ENCODE results near the gene GPR132.

GPR132 gene

DNA sequence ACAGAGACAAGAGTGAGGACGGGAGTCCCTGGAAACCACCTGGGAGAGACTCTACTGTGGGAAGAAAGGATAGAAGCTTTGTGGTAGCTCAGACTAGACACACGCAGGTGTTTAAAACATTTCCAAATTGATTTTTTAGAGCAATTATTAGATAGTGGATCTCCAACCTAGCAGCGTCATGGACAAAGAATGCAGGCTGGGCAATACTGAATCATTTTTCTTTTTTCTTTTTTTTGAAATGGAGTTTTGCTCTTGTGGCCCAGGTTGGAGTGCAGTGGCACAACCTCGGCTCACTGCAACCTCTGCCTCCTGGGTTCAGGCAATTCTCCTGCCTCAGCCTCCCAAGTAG, 13.1 kb downstream of the GPR132 start:
- in situ Hi-C loops (cut with MboI; ENCODE audit: low sequenced_read_pairs, unreplicated experiment) = no loop called here
- TF ChIP-seq, protein P1, sequence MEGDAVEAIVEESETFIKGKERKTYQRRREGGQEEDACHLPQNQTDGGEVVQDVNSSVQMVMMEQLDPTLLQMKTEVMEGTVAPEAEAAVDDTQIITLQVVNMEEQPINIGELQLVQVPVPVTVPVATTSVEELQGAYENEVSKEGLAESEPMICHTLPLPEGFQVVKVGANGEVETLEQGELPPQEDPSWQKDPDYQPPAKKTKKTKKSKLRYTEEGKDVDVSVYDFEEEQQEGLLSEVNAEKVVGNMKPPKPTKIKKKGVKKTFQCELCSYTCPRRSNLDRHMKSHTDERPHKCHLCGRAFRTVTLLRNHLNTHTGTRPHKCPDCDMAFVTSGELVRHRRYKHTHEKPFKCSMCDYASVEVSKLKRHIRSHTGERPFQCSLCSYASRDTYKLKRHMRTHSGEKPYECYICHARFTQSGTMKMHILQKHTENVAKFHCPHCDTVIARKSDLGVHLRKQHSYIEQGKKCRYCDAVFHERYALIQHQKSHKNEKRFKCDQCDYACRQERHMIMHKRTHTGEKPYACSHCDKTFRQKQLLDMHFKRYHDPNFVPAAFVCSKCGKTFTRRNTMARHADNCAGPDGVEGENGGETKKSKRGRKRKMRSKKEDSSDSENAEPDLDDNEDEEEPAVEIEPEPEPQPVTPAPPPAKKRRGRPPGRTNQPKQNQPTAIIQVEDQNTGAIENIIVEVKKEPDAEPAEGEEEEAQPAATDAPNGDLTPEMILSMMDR (IDR thresholded peaks at IDR 0.05; ENCODE audit: borderline replicate concordance, control extremely low read depth, extremely low read depth, insufficient read depth, missing control alignments) = no peak
- no peak for DNase-seq (ENCODE audit: low spot score)

DNA sequence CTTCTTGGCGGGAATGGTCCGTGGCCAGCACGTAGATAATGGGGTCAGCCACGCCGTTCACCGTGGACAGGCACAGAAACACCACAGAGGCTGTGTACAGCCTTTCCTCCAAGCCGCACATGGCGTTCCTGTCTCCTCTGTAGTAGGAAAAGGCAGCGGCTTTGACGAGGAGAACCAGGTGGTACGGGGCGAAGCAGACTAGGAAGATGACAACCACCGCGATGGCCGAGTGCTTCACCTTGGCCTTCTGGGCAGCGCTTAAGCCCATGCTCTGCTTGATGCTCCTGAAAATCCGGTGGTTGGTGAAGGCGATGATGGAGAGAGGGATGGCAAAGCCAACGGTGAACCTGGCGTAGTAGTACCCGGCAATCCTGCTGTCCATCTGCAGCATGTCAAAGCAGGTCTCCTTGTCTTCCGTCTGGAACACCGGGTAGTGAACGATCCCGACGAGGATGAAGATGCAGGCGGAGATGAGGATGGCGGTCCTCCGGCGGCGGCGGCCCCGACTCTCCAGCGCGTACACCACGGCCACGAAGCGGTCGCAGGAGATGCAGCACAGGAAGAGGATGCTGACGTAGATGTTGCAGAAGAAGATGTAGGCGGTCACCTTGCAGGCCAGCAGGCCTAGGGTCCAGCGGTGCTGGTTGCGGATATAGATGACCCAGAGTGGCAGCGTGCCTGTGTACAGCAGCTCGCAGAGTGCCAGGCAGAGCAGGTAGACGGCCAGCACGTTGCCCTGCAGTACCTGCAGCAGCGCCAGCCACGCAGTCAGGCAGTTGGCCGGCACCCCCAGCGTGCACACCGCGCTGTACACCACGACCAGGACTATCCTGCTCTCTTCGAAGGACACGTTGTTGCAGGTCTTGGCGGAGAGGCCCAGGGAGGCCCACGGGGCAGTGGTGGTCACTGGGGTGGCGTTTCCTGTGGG, 13.8 kb downstream of the GPR132 start:
- TF ChIP-seq, protein P1 (IDR thresholded peaks at IDR 0.05; ENCODE audit: borderline replicate concordance, control extremely low read depth, extremely low read depth, insufficient read depth, missing control alignments) = no peak
- in situ Hi-C loops (cut with MboI; ENCODE audit: low sequenced_read_pairs, unreplicated experiment) = no loop called here
- DNase-seq (ENCODE audit: low spot score) = no peak

DNA sequence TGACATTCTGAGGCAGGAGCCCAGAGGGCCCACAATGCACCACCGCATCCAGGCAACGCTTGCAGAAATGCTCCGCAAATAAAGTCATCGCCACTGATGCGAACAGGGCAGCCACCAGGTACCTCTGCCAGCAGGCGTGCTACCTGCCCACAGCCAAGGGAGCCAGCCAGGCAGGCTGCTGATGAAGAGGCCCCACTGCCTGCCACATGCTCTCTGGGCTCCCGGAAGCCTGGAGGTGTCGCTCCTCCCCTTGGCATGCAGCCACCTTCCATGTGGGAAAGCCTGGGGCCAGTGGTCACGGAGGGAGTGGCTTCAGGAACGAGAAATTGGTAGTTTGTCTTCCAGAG, 14.7 kb downstream of the GPR132 start:
- TF ChIP-seq, protein P1 (IDR thresholded peaks at IDR 0.05; ENCODE audit: borderline replicate concordance, control extremely low read depth, extremely low read depth, insufficient read depth, missing control alignments) = no peak
- DNase-seq (ENCODE audit: low spot score) = peak; percentile 21
- in situ Hi-C loops (cut with MboI; ENCODE audit: low sequenced_read_pairs, unreplicated experiment) = no loop called here

DNA sequence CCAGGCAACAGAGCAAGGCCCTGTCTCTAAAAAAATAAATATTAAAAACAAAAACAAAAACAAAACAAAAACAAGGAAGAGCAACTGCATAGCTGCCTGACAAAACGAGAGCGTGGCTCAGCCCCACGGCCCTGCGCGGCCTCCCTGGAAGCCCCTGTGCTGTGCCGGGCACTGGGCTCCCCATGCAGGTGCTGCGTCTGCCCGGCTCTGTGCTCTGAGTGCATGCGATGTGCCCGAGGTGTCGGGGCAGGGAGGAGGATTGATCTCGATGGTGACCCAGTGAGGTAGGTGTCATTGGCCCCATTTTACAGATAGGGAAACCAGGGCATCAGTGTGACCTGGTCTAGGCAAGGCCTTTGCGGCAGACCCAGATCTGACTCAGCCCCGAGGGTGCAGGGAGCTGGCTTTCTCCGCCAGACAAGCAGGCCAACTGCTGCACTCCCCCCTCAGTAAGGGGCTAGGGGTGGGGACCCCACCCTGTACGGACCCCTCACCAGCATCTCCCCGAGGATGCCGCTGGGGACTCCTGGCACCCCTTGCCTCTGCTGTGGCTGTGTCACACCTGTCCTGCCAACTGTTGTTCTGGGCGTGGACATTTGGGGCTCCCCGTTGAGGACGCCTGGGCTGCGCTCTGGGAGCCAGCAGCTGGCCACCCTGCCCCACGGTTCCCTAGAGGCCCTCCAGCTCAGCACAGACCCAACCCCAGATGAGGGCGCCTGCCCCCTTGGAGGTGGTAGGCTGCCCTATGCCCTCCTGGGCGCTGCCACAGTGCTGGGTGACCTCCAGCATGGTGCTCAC, 15.3 kb downstream of the GPR132 start:
- TF ChIP-seq, protein P1 (IDR thresholded peaks at IDR 0.05; ENCODE audit: borderline replicate concordance, control extremely low read depth, extremely low read depth, insufficient read depth, missing control alignments) = no peak
- in situ Hi-C loops (cut with MboI; ENCODE audit: low sequenced_read_pairs, unreplicated experiment) = no loop called here
- DNase-seq (ENCODE audit: low spot score) = peak; percentile 18

DNA sequence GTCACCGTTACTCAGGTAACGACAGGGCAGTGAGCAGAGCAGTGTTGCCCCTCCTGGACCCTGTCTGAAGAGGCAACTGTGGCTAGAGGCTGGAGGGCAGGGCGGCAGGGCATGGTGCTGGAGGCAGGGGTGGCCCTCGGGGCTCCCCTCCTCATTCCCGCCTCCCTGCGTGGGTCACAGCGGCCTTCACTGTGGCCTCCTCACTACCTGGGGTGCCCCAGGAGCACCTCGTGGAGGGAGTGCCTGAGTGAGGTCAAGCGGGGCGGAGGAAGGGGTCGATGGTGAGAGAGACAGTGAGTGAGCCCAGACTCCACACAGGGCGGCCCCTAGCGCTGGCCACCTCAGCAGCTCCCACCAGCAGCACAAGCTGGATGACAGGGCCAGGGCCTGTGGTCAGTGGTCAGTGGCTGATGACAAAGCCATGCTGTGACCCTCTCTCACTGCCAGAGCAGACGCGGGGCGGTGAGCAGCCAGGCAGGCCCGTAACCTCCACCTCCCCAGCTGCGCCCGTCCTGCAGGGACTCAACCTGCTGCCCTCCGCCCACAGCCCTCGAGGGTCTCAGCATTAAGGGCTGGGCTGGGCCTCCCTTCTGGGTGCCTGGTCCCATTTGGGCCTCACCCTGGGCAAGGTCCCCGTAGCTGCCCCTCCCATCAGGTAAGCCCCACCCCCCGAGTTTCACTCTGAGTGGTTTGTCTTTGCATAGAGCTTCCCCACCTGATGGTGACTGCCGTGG, 17.8 kb downstream of the GPR132 start:
- in situ Hi-C loops (cut with MboI; ENCODE audit: low sequenced_read_pairs, unreplicated experiment) = no loop called here
- peak; percentile 60 for DNase-seq (ENCODE audit: low spot score)
- TF ChIP-seq, protein P1 (IDR thresholded peaks at IDR 0.05; ENCODE audit: borderline replicate concordance, control extremely low read depth, extremely low read depth, insufficient read depth, missing control alignments) = no peak

DNA sequence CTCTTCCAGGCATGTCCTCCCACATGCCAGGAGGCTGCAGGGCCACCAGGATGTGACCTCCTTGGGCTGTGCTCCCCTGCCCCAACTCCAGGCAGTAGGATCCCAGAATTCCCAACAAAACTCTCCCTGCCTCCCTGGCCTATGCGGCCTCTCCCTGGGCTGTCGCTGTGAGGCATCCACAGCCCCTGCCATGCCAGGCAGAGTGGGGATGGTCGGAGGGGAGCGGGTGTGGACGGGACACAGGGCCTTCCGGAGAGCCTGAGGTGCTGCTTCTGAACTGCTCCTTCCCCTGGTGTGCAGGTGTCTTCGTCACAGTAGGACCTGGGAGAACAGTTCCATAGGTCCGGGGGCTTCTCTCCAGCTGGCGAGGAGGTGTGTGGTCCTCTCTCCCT, 18.3 kb downstream of the GPR132 start:
- no peak for DNase-seq (ENCODE audit: low spot score)
- TF ChIP-seq, protein P1 (IDR thresholded peaks at IDR 0.05; ENCODE audit: borderline replicate concordance, control extremely low read depth, extremely low read depth, insufficient read depth, missing control alignments) = no peak
- in situ Hi-C loops (cut with MboI; ENCODE audit: low sequenced_read_pairs, unreplicated experiment) = no loop called here

All from GM13976 (cell line).